H1 (cell line): ENCODE results near the gene NEDD9. TPM values are rescaled to one million over a fixed set of nuclear protein-coding genes. Genes with fewer than 3 reads are reported as not detected.

ENCODE experiments used
- BCL11A ChIP-seq, 2 experiments: IDR thresholded peaks; one replicate each; pipeline ENCODE4 v1.6.1; 2011; ENCODE audit warnings: low read depth in 2 of 2, low read length in 2 of 2, mild to moderate bottlenecking in 2 of 2
- CBX5 ChIP-seq: fragments of 300-800, 300-1000 bp; sonication (generic); IDR thresholded peaks from 2 replicates; pipeline ENCODE4 v1.7.1; 2016; ENCODE audit warnings: antibody characterized with exemption, low read length, low read depth
- CHD1 ChIP-seq: IDR thresholded peaks from 2 replicates; pipeline ENCODE4 v1.6.1; 2012; ENCODE audit warnings: low read depth, low read length, improper control_type of control experiment
- CREB1 ChIP-seq: IDR thresholded peaks from 2 replicates; pipeline ENCODE4 v1.6.1; 2012; ENCODE audit warnings: inconsistent platforms
- CTCF ChIP-seq, 3 experiments: IDR thresholded peaks; 1 replicate in 2 of 3; 2 replicates in 1 of 3; pipeline versions ENCODE4 v1.5.1 to v1.6.1; 2011; ENCODE audit warnings: low read length in 3 of 3, mild to moderate bottlenecking in 3 of 3, inconsistent platforms in 2 of 3, low read depth in 1 of 3, moderate library complexity in 1 of 3; ENCODE audit not compliant: insufficient read depth in 1 of 3; ENCODE audit errors: control extremely low read depth in 1 of 3
- JUN ChIP-seq: IDR thresholded peaks from 2 replicates; pipeline ENCODE4 v1.6.1; 2011; ENCODE audit warnings: low read depth, mild to moderate bottlenecking, improper control_type of control experiment, low read length
- POLR2AphosphoS5 ChIP-seq: IDR thresholded peaks from 2 replicates; pipeline ENCODE4 v1.6.1; 2011; ENCODE audit warnings: low read depth, low read length
- TCF12 ChIP-seq: IDR thresholded peaks from 2 replicates; pipeline ENCODE4 v1.6.1; 2011; ENCODE audit warnings: low read depth, mild to moderate bottlenecking, low read length
- USF2 ChIP-seq: IDR thresholded peaks from 2 replicates; pipeline ENCODE4 v1.6.1; 2011; ENCODE audit warnings: low read length, improper control_type of control experiment
- polyA plus RNA-seq, 7 experiments: library from polyadenylated mRNA; depleted of rRNA in 3 of 7; stranded (reverse) in 5 of 7; unstranded in 2 of 7; fragments of >200 nt in 5 of 7; fragments of 200-250 nt in 2 of 7; gene quantifications; 1 replicate in 5 of 7; 2 replicates in 1 of 7; 4 replicates in 1 of 7; pipeline versions ENCODE4 v1.2.1 to v1.2.3, GENCODE V29; 2011 to 2013; ENCODE audit warnings: missing spikeins in 2 of 7, mixed read lengths in 2 of 7
- total RNA-seq: library from RNA; stranded (reverse); fragmentation: NEBNext Ultra II Directional; extraction: Animal tissue kit (Norgen Biotek cat#: 25700); gene quantifications from 2 replicates; pipeline ENCODE4 v1.2.1, GENCODE V29; 2021

The NEDD9 gene
- total and polyA plus RNA-seq, 2 of the 8 experiments (the other 6 are each of a cell fraction or from before 2014, with no cell fraction given), result 3.6 to 12.0 TPM

GRCh38 chr6:11198663-11199603 is 33.5 kb downstream of the NEDD9 start (continued):
- TF ChIP-seq CTCF (IDR thresholded peaks at IDR 0.05; ENCODE audit: control extremely low read depth in 1 of 3, insufficient read depth in 1 of 3, low read depth in 1 of 3, low read length in 3 of 3) (no peak), TCF12 (no peak), USF2 (no peak), CHD1 (no peak), CBX5 (no peak), BCL11A (IDR thresholded peaks at IDR 0.05; ENCODE audit: low read depth in 2 of 2, low read length in 2 of 2) (no peak), CREB1 (no peak), POLR2AphosphoS5 (no peak), JUN (no peak)
